Measurements from ENCODE around the gene PTCD2.

DNA sequence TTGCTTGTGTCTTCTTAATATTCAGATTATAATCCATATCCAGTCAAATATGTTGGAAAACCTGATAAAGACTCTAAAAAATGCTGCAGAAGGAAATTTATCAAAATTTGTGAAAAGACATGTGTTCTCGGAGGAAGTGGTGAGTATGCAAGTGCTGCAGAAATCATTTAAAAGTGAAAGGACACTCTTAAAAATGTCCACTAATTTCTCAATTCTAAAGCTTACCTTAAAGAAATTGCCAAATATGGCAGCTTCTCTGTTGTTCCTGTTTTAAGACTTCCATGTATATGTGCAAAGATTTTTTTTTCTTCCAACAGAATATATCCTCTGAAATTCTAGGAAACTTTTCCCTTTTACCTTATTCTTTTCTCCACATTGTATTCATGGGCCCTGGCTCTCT is 32.4 kb downstream of the PTCD2 start:
- no peak for TF ChIP-seq POLR2AphosphoS5 (IDR thresholded peaks at IDR 0.05)
- TF ChIP-seq, protein P1, sequence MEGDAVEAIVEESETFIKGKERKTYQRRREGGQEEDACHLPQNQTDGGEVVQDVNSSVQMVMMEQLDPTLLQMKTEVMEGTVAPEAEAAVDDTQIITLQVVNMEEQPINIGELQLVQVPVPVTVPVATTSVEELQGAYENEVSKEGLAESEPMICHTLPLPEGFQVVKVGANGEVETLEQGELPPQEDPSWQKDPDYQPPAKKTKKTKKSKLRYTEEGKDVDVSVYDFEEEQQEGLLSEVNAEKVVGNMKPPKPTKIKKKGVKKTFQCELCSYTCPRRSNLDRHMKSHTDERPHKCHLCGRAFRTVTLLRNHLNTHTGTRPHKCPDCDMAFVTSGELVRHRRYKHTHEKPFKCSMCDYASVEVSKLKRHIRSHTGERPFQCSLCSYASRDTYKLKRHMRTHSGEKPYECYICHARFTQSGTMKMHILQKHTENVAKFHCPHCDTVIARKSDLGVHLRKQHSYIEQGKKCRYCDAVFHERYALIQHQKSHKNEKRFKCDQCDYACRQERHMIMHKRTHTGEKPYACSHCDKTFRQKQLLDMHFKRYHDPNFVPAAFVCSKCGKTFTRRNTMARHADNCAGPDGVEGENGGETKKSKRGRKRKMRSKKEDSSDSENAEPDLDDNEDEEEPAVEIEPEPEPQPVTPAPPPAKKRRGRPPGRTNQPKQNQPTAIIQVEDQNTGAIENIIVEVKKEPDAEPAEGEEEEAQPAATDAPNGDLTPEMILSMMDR (IDR thresholded peaks at IDR 0.05): no peak
